ENCODE results near the gene INPP5K. TPM values are rescaled to one million over a fixed set of nuclear protein-coding genes. Genes with fewer than 3 reads are reported as not detected.

Gene INPP5K
- total and polyA plus RNA-seq, 12 donors: 26.8 to 45.5 (median 34.8) TPM

GRCh38 chr17:1492249-1493206 is 23.9 kb downstream of the INPP5K start, which contains the start of gene MYO1C:
Gene MYO1C, minus strand, starts transcription at chr17:1492686. Its CDS starts 199 bp downstream, at chr17:1492487.
- no peak for TF ChIP-seq CTCF (IDR thresholded peaks at IDR 0.05)
- peak in 1 of 2 donors; percentile 59 for DNase-seq

GRCh38 chr17:1491443-1492248 is 24.8 kb downstream of the INPP5K start:
- intact Hi-C loops (cut with DNase I): loop anchor here in 5 of 10 donors (2.0 to 5.0 kb wide), 3 partner anchors 19 to 34 kb away; partner anchors contain the start of gene CRK (in 1 of the 5)
- peak overlapping the region; percentile 60 to 84 (median 74) for H3K4me3 ChIP-seq
- ATAC-seq: peak; percentile 8 to 61 (median 36)
- H3K4me1 ChIP-seq: peaks cover 28 to 90% (median 82%) of the 10 kb centered on the region in 9 donors
- peak overlapping the region; percentile 94 to 100 (median 98) for H3K27ac ChIP-seq
- WGBS, 2 donors: 2% methylated on average over 64 to 87 of the region's 94 CpGs
- H3K27me3 ChIP-seq: peaks cover 0 to 23% (median 0%) of the 10 kb centered on the region in 7 donors
- H3K9me3 ChIP-seq: no peaks in the 10 kb centered on the region
- peaks cover 0 to 24% (median 5%) of the 10 kb centered on the region in 9 donors for H3K36me3 ChIP-seq
- DNase-seq: peak; percentile 67 to 80
- no peak for TF ChIP-seq CTCF (IDR thresholded peaks at IDR 0.05)

More at GRCh38 chr17:1492249-1493206, 23.9 kb downstream of the INPP5K start, which contains the start of gene MYO1C:
- 44 to 53% methylated on average over 33 to 35 of the region's 35 CpGs for WGBS, 2 donors
- Histone ChIP-seq H3K27me3 (peaks cover 0 to 14% (median 0%) of the 10 kb centered on the region in 7 donors), H3K4me3 (peak within 1 kb of the TSS; percentile 54 to 84 (median 70)), H3K36me3 (peaks cover 0 to 33% (median 5%) of the 10 kb centered on the region in 9 donors), H3K9me3 (no peaks in the 10 kb centered on the region), H3K27ac (peak within 1 kb of the TSS; percentile 88 to 100 (median 97)), H3K4me1 (peaks cover 20 to 90% (median 81%) of the 10 kb centered on the region in 9 donors)
- intact Hi-C loops (cut with DNase I): loop anchor here in 3 of 10 donors (2.0 to 5.0 kb wide), 2 partner anchors 18 to 35 kb away; partner anchors contain the start of gene CRK (in 1 of the 3)
- ATAC-seq: peak in 6 of 8 donors; percentile 2 to 41 (median 15)

- Histone ChIP-seq H3K36me3 (peaks cover 0 to 16% (median 2%) of the 10 kb centered on the region in 9 donors), H3K4me3 (peak overlapping the region; percentile 60 to 84 (median 74)), H3K4me1 (peaks cover 27 to 89% (median 83%) of the 10 kb centered on the region in 9 donors), H3K27ac (peak overlapping the region; percentile 93 to 100 (median 98)), H3K27me3 (peaks cover 0 to 31% (median 0%) of the 10 kb centered on the region in 7 donors), H3K9me3 (no peaks in the 10 kb centered on the region)
- intact Hi-C loops (cut with DNase I): loop anchor here in 3 of 10 donors (2.0 to 5.0 kb wide), 3 partner anchors 20 to 34 kb away; partner anchors contain the start of gene CRK (in 1 of the 3)
- no peak for TF ChIP-seq CTCF (IDR thresholded peaks at IDR 0.05)
- WGBS, 2 donors: 1 to 2% methylated on average over 43 to 52 of the region's 52 CpGs
- DNase-seq (peak; percentile 79 to 80), ATAC-seq (peak; percentile 16 to 40 (median 30))
These were observed 25.6 kb downstream of the INPP5K start for GRCh38 chr17:1490643-1491442.
